Mucosa of descending colon (tissue), 3 donors: ENCODE data around the gene STAT3. TPM values are rescaled to one million over a fixed set of nuclear protein-coding genes. Genes with fewer than 3 reads are reported as not detected.
A peak's percentile ranks its signal among the peaks of the same experiment; 100 is the strongest.

ENCODE experiments used
- ATAC-seq: fragments of 200-7000 bp; cut with Tn5 transposase; one replicate; pipeline ENCODE4 v1.9.1; 2020; ENCODE audit warnings: mild to moderate bottlenecking, moderate library complexity
- DNase-seq, 3 donors: peaks; one replicate each; pipeline ENCODE4 v3.0.0-alpha.2; 2020
- H3K36me3 ChIP-seq: fragments of 200-600 bp; one replicate; pipeline ENCODE4 v1.8.0; 2021; ENCODE audit warnings: low read depth, mild to moderate bottlenecking
- H3K4me1 ChIP-seq: fragments of 200-600 bp; one replicate; pipeline ENCODE4 v1.8.0; 2021; ENCODE audit warnings: low read depth, mild to moderate bottlenecking
- H3K4me3 ChIP-seq: fragments of 200-600 bp; one replicate; pipeline ENCODE4 v1.8.0; 2021; ENCODE audit warnings: mild to moderate bottlenecking
- H3K9me3 ChIP-seq: fragments of 200-600 bp; one replicate; pipeline ENCODE4 v1.8.0; 2021; ENCODE audit warnings: mild to moderate bottlenecking
- intact Hi-C, 2 donors: fragments of 100-400 bp; cut with DNase I in 1 of 2; cut with micrococcal nuclease in 1 of 2; formaldehyde crosslinking; loops; one replicate each; pipeline versions ENCODE4 v1.11.0 to v1.11.1; 2022; cut with DNase I, micrococcal nuclease
- total RNA-seq, 3 donors: library from RNA; stranded (reverse); fragmentation: NEBNext Ultra II Directional in 2 of 3; extraction: Animal tissue kit (Norgen Biotek cat#: 25700) in 2 of 3; gene quantifications; one replicate each; pipeline versions ENCODE4 v1.2.1 to v1.2.4, GENCODE V29; 2021 to 2023
- TF ChIP-seq, protein P1 (sequence below): fragments of 200-600 bp; IDR thresholded peaks from one replicate; pipeline ENCODE4 v1.8.0; 2022; ENCODE audit warnings: antibody characterized with exemption, mild to moderate bottlenecking
- donor health status: DM: no; HTN: no; CAD: no; lungs with moderate emphysema.
- donor health status: DM: no; HTN: no; CAD: no.
- donor health status: DM: no; HTN: yes; CAD: no.

The STAT3 gene
- total RNA-seq, 3 donors from 2014 or later = 158 to 230 (median 227) TPM

DNA sequence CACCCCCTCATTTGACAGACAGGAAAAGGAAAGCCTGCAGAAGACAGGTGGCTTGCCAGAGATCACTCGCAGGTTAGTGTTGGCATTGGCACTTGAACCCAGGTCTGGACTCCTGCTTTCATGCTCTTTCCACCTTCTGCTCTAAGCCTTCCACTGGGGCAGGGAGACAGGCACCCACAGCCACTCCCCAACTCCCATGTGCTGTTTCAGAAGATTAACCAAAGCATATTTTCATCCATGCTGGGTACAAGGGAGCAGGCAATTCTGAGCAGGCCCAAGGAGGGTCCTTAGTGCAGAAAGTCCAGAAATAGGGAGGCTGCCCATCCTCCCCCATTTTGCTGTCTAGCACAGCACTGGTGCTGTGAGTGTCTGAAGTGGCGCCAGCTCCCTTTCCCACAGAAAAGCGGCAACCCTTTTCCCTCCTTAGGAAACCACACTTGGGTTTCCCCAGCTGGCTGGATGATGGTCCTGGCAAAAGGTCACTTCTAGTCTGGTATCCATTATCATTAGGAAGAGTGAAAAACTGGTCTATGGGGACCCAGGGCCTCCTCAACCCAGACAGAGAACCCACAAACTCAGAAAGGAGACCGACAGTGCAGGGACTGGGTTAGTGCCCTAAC lies 36.9 kb upstream of the STAT3 start:
- TF ChIP-seq, protein P1, sequence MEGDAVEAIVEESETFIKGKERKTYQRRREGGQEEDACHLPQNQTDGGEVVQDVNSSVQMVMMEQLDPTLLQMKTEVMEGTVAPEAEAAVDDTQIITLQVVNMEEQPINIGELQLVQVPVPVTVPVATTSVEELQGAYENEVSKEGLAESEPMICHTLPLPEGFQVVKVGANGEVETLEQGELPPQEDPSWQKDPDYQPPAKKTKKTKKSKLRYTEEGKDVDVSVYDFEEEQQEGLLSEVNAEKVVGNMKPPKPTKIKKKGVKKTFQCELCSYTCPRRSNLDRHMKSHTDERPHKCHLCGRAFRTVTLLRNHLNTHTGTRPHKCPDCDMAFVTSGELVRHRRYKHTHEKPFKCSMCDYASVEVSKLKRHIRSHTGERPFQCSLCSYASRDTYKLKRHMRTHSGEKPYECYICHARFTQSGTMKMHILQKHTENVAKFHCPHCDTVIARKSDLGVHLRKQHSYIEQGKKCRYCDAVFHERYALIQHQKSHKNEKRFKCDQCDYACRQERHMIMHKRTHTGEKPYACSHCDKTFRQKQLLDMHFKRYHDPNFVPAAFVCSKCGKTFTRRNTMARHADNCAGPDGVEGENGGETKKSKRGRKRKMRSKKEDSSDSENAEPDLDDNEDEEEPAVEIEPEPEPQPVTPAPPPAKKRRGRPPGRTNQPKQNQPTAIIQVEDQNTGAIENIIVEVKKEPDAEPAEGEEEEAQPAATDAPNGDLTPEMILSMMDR = no peak
- H3K4me1 ChIP-seq = peaks cover 19% of the 10 kb centered on the region
- DNase-seq (no peak), ATAC-seq (no peak)
- H3K4me3 ChIP-seq = no peak overlapping the region
- intact Hi-C loops = loop anchor here in 1 of 2 donors (10.0 kb wide), 1 partner anchor 90 kb away; no protein-coding TSS in a partner anchor
- no peaks in the 10 kb centered on the region for H3K9me3 ChIP-seq
- H3K36me3 ChIP-seq = no peaks in the 10 kb centered on the region

DNA sequence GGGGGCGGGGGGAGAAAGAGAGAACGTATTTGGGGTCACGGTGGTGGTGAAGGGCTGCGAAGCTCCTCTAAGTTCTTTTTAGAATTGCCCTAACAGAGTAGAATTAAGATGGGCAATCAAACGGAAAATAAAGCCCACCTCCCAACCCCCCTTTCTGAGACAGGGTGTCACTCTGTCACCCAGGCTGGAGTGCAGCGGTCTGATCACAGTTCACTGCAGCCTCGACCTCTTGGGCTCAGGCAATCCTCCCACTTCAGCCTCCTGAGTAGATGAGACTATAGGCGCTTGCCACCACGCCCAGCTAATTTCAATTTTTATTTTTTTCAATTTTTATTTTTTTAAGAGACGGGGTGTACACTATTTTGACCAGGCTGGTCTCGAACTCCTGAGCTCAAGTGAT lies 35.5 kb upstream of the STAT3 start:
- no peak for ATAC-seq

DNA sequence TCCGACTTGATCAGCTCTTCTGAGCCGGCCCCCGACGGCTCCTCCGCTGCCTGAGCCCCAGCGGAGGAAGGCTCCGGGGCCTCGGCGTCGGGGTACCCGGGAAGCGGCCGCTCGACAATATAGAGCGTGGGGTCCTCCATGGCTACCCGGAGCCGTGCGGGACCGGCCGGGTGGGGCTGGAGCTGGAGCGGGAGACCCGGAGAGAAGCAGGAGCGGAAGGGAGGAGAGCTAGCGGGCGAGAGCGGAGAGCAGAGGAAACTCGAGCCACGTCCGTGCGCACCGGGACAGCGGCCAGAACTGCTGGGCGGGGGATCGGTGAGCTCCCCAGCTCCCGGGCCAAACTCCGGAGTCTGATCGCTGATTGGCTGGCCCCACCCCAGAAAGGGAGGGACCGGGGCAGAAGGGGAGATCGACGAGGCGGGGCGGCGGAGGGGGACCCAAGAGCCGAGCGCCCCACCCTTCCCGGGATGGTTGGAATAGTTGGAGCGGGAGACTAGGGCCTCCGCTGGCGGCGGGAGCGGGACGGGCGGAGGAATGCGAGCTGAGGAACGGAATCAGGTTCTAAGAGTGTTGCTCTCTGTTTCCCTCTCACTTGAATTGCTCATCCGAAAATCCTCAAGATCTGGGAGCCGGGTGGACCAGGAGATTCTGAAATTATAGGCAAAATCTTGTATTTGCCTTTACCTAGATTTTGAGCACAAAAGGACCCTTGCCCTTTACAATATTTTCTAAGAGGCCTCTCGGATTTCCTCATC lies 34.9 kb upstream of the STAT3 start, which contains the start of gene CAVIN1:
Gene CAVIN1, minus strand, starts transcription at position 299 of the 755 bp plus-strand sequence. Its CDS starts 159 bp downstream, at position 140.
- Histone ChIP-seq H3K36me3 (no peaks in the 10 kb centered on the region), H3K4me3 (peak within 1 kb of the TSS; percentile 33), H3K9me3 (no peaks in the 10 kb centered on the region), H3K4me1 (peaks cover 19% of the 10 kb centered on the region)
- ATAC-seq (peak; percentile 83), DNase-seq (peak; percentile 85 to 93 (median 91))
- intact Hi-C loops = loop anchor here in 1 of 2 donors (10.0 kb wide), 1 partner anchor 92 kb away; no protein-coding TSS in a partner anchor
- TF ChIP-seq, protein P1 = no peak

More for the DNA sequence above, 35.5 kb upstream of the STAT3 start:
- Histone ChIP-seq H3K36me3 (no peaks in the 10 kb centered on the region), H3K4me1 (peaks cover 19% of the 10 kb centered on the region), H3K4me3 (no peak overlapping the region), H3K9me3 (no peaks in the 10 kb centered on the region)
- DNase-seq = no peak
- intact Hi-C loops = loop anchor here in 1 of 2 donors (10.0 kb wide), 1 partner anchor 91 kb away; no protein-coding TSS in a partner anchor
- TF ChIP-seq, protein P1 = no peak

DNA sequence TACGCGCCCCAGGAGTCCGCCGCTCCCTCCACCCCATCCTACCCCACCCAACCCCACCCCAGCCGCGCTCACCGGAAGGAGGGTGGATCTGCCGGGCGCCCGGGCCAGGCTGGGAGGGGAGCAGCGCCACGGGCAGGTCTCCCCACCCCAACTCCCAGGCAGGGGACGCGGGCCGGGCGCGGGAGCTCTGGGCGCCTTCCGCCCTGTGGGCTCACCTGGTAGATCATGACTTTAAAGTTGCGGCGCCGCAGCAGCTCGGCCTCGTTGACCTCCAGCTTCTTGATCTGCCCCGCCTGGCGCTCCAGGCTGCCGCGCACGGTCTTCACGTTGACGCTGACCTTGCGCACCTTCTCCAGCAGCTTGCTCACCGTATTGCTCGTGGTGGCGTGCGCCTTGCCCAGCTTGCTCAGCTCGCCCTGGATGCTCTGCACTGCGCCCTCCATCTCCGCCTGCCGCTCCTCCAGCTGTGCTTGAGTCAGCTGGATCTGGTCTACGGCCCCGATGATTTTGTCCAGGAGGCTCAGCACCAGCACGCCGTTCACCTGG lies 34.2 kb upstream of the STAT3 start:
- DNase-seq (peak in 2 of 3 donors; percentile 58 to 59), ATAC-seq (peak; percentile 69)
- TF ChIP-seq, protein P1 = no peak
- intact Hi-C loops = loop anchor here in 1 of 2 donors (10.0 kb wide), 1 partner anchor 92 kb away; no protein-coding TSS in a partner anchor
- H3K9me3 ChIP-seq = no peaks in the 10 kb centered on the region
- H3K36me3 ChIP-seq = no peaks in the 10 kb centered on the region
- H3K4me3 ChIP-seq = peak overlapping the region; percentile 33
- H3K4me1 ChIP-seq = peaks cover 19% of the 10 kb centered on the region

DNA sequence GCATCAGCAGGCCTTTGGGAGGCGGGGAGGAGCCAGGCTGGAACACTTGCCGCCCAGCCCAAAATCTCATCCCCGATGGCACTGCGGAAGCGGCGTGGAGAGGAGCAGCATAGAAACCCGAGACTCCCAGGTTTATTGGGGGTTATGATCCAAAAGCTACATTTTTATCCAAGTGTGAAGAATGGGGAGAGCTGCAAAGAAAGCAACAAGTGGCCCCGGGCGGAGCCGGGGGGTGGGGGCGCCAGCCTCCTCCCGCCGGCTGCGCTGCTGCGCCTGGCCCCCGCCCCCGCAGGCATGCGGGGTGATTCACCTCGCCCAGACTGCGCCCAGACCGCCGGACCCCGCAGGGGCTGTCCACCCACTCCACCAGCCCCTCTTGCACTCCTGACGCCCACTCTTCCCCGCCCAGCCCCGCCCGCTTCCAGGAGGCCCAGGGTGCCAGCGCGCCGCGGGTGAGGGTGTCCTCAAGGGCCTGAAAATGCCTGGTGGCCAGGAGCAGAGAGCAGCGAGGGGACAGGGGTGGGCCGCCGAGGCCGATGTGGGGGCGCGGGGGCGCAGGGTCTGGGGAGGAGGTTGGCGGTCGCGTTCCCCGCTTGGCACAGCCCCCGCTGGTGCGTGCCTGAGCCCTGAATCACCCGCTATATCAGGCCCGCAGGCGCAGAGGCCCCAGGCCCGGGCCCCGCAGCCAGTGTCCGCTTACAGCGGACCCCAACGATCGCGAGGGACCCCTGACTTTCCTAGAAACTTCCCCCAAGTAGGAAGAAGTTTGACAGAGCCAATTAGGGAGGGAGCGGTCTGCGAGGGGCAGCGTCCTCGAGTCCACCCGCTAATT lies 33.5 kb upstream of the STAT3 start:
- Histone ChIP-seq H3K4me3 (peak overlapping the region; percentile 33), H3K36me3 (no peaks in the 10 kb centered on the region), H3K4me1 (peaks cover 19% of the 10 kb centered on the region), H3K9me3 (no peaks in the 10 kb centered on the region)
- peak; percentile 29 for ATAC-seq
- intact Hi-C loops = loop anchor here in 1 of 2 donors (10.0 kb wide), 1 partner anchor 93 kb away; no protein-coding TSS in a partner anchor
- peak in 2 of 3 donors; percentile 49 to 58 for DNase-seq
- TF ChIP-seq, protein P1 = no peak
